Calu3 (cell line): Measurements from ENCODE around the gene IL1RL1. TPM values are rescaled to one million over a fixed set of nuclear protein-coding genes. Genes with fewer than 3 reads are reported as not detected.

Source experiments
- BruUV-seq: library from RNA; stranded (reverse); fragments of 400-500 nt; replicated peaks from 2 replicates; lab custom pipeline; 2021; lab: Mats Ljungman, UMichigan
- CTCF ChIA-PET: fragments of 300-600 bp; sonication (Branson Sonifier 250); formaldehyde crosslinking; loops from one replicate; lab custom pipeline; 2022; ENCODE audit warnings: antibody characterized with exemption; lab: Charles Lee
- DNase-seq: peaks from one replicate; pipeline ENCODE4 v3.0.0; 2022
- H3K27ac Mint-ChIP-seq: one replicate; pipeline ENCODE4 v1.8.0; 2022; ENCODE audit warnings: mixed read lengths; ENCODE audit not compliant: unreplicated experiment
- H3K27me3 Mint-ChIP-seq: one replicate; pipeline ENCODE4 v1.8.0; 2022; ENCODE audit warnings: mixed read lengths; ENCODE audit not compliant: unreplicated experiment
- H3K36me3 Mint-ChIP-seq: one replicate; pipeline ENCODE4 v1.8.0; 2022; ENCODE audit warnings: mild to moderate bottlenecking, moderate library complexity, mixed read lengths; ENCODE audit not compliant: insufficient read depth, unreplicated experiment
- H3K4me1 Mint-ChIP-seq: one replicate; pipeline ENCODE4 v1.8.0; 2022; ENCODE audit warnings: mild to moderate bottlenecking, low read depth, mixed read lengths; ENCODE audit not compliant: unreplicated experiment
- H3K4me3 Mint-ChIP-seq: one replicate; pipeline ENCODE4 v1.8.0; 2022; ENCODE audit warnings: mild to moderate bottlenecking, low read depth, moderate library complexity, mixed read lengths; ENCODE audit not compliant: unreplicated experiment
- H3K9me3 Mint-ChIP-seq: one replicate; pipeline ENCODE4 v1.8.0; 2022; ENCODE audit warnings: low read depth, mixed read lengths; ENCODE audit not compliant: unreplicated experiment
- intact Hi-C: fragments of 100-400 bp; cut with micrococcal nuclease; formaldehyde crosslinking; loops from one replicate; pipeline ENCODE4 v1.10.0; 2022; ENCODE audit not compliant: unreplicated experiment
- total RNA-seq: library from RNA; stranded (reverse); gene quantifications from 2 replicates; pipeline ENCODE4 v1.2.3, GENCODE V29; 2022
- TF ChIP-seq, protein P1 (sequence below): fragments of 200-600 bp; IDR thresholded peaks from one replicate; pipeline ENCODE4 v1.8.0; 2022; ENCODE audit warnings: antibody characterized with exemption; ENCODE audit not compliant: unreplicated experiment

IL1RL1 gene
- total RNA-seq, 1 experiment from 2014 or later: not detected

- no peak overlapping the region for H3K27ac Mint-ChIP-seq
- BruUV-seq: no TSS peak
- no peaks in the 10 kb centered on the region for H3K4me1 Mint-ChIP-seq
- H3K27me3 Mint-ChIP-seq: peaks cover 12% of the 10 kb centered on the region
- no peak for DNase-seq
- no peaks in the 10 kb centered on the region for H3K9me3 Mint-ChIP-seq
- TF ChIP-seq, protein P1, sequence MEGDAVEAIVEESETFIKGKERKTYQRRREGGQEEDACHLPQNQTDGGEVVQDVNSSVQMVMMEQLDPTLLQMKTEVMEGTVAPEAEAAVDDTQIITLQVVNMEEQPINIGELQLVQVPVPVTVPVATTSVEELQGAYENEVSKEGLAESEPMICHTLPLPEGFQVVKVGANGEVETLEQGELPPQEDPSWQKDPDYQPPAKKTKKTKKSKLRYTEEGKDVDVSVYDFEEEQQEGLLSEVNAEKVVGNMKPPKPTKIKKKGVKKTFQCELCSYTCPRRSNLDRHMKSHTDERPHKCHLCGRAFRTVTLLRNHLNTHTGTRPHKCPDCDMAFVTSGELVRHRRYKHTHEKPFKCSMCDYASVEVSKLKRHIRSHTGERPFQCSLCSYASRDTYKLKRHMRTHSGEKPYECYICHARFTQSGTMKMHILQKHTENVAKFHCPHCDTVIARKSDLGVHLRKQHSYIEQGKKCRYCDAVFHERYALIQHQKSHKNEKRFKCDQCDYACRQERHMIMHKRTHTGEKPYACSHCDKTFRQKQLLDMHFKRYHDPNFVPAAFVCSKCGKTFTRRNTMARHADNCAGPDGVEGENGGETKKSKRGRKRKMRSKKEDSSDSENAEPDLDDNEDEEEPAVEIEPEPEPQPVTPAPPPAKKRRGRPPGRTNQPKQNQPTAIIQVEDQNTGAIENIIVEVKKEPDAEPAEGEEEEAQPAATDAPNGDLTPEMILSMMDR: no peak
- intact Hi-C loops: no loop called here
- peaks cover 3% of the 10 kb centered on the region for H3K36me3 Mint-ChIP-seq
- CTCF ChIA-PET: no interaction called here
- no peak overlapping the region for H3K4me3 Mint-ChIP-seq
Observed at GRCh38 chr2:102313471-102313870, 2.1 kb downstream of the IL1RL1 start.

DNA sequence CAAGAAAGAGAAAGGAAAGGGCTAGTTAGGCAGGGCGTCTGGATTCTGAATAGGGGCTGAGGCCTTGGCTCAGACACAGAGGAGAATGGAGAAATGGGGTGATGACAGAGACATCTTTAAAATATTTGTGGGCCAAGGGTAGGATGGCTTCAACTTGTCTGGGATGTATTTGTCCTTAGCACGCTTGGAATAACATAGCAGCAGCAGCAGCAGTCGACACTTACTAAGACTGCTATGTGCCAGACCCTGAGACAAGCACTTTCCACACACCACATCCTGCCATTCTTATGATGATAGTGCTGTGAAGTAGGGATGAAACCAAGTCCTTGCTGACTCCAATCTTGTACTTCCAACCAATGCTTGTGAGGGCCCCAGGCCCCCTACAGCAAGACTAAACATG, 2.6 kb downstream of the IL1RL1 start:
- Mint-ChIP-seq H3K36me3 (peaks cover 3% of the 10 kb centered on the region), H3K4me3 (no peak overlapping the region), H3K9me3 (no peaks in the 10 kb centered on the region), H3K27ac (no peak overlapping the region), H3K27me3 (peaks cover 12% of the 10 kb centered on the region), H3K4me1 (no peaks in the 10 kb centered on the region)
- no TSS peak for BruUV-seq
- DNase-seq: no peak
- CTCF ChIA-PET: no interaction called here
- intact Hi-C loops: no loop called here
- TF ChIP-seq, protein P1: no peak

DNA sequence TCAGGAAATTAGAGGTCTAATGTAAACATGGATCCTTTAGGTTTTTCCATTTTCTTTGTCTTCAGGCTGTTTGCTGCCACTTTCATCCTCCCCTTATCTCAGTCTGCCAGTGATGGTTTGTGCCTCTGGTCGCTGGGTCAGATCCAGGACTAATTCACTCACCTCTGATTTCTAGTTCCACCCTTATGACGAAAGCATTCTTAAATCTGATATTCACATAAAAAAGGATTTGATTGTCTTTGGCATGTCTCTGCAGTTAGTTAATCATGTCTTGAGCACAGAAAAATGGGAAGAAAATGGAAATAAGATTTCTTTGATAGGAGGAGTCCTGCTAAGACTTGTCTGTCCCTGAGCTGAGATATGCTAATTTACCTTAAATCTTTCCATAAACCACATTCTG, 4.6 kb downstream of the IL1RL1 start:
- no peak overlapping the region for H3K27ac Mint-ChIP-seq

DNA sequence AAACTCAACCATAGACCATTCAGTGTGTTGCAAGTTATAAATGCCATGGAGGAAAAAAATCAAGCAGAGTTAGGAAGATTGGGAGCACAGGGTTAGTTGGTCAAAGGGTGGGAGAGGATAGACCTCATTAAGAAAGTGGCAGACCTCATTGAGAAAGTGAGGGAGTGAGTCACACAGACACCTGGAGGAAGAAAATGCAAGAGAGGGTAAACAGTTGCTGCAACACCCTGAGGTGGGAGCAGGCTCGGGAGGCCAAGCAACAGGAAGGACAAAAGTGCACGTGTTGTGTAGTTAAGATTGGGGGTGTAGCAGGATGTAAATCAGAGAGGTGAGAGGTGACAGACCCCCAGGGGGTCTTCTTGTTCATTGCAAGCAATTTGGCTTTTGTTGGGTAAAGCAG, 6.4 kb downstream of the IL1RL1 start:
- Mint-ChIP-seq H3K4me3 (no peak overlapping the region), H3K27ac (no peak overlapping the region), H3K4me1 (no peaks in the 10 kb centered on the region), H3K9me3 (no peaks in the 10 kb centered on the region), H3K36me3 (no peaks in the 10 kb centered on the region), H3K27me3 (peaks cover 3% of the 10 kb centered on the region)
- intact Hi-C loops: no loop called here
- DNase-seq: peak; percentile 45
- TF ChIP-seq, protein P1: no peak
- CTCF ChIA-PET: no interaction called here
- no TSS peak for BruUV-seq

More for the DNA sequence above, 4.6 kb downstream of the IL1RL1 start:
- no TSS peak for BruUV-seq
- CTCF ChIA-PET: no interaction called here
- Mint-ChIP-seq H3K27me3 (peaks cover 12% of the 10 kb centered on the region), H3K9me3 (no peaks in the 10 kb centered on the region), H3K4me3 (no peak overlapping the region), H3K36me3 (peaks cover 3% of the 10 kb centered on the region), H3K4me1 (no peaks in the 10 kb centered on the region)
- intact Hi-C loops: no loop called here
- DNase-seq: no peak
- TF ChIP-seq, protein P1: no peak

DNA sequence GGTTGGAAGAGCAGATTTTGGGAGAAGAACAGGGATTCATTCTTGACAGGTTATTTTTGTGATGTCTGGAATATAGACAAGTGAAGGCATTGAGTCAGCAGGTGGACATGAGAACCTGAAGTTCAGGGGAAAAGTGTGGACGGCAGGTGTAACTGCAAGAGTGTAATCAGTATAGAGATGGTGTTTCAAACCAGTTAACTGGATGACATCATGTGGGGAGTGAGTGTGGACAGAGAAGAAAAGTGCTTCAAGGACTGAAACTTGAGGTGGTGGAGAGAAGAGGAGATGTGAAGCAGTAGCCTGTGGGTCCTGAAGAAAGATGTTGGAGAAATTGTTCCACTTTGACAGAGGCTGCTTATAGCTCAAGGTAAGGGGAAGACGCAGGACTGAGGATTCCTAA, 7.1 kb downstream of the IL1RL1 start:
- intact Hi-C loops: no loop called here
- CTCF ChIA-PET: no interaction called here
- H3K9me3 Mint-ChIP-seq: no peaks in the 10 kb centered on the region
- H3K27ac Mint-ChIP-seq: no peak overlapping the region
- H3K4me1 Mint-ChIP-seq: no peaks in the 10 kb centered on the region
- H3K4me3 Mint-ChIP-seq: no peak overlapping the region
- no peaks in the 10 kb centered on the region for H3K36me3 Mint-ChIP-seq
- DNase-seq: no peak
- BruUV-seq: no TSS peak
- TF ChIP-seq, protein P1: no peak
- no peaks in the 10 kb centered on the region for H3K27me3 Mint-ChIP-seq
